DND-41 (cell line): ENCODE data around the gene AK8.

Source experiments
- ATAC-seq: fragments of 200-7000 bp; cut with Tn5 transposase; 3 replicates; pipeline ENCODE4 v1.9.1; 2021; ENCODE audit warnings: low read depth; ENCODE audit not compliant: insufficient read depth
- DNase-seq: peaks from one replicate; pipeline ENCODE4 v3.0.0-alpha.2; 2020
- H2AFZ ChIP-seq: 2 replicates; pipeline ENCODE4 v1.6.0; 2012; ENCODE audit warnings: low read depth, low read length
- H3K27ac ChIP-seq: 2 replicates; pipeline ENCODE4 v1.5.1; 2012; ENCODE audit warnings: low read length, inconsistent platforms
- H3K27me3 ChIP-seq: fragments of 200-600 bp; sonication (generic); 2 replicates; pipeline ENCODE4 v1.6.0; 2012; ENCODE audit warnings: low read length, mild to moderate bottlenecking, inconsistent platforms; ENCODE audit not compliant: insufficient read depth, poor library complexity
- H3K36me3 ChIP-seq: 2 replicates; pipeline ENCODE4 v1.5.1; 2012; ENCODE audit warnings: low read length, inconsistent platforms; ENCODE audit not compliant: insufficient read depth
- H3K4me1 ChIP-seq: 2 replicates; pipeline ENCODE4 v1.5.1; 2012; ENCODE audit warnings: mild to moderate bottlenecking, low read length; ENCODE audit not compliant: insufficient read depth
- H3K4me2 ChIP-seq: 2 replicates; pipeline ENCODE4 v1.6.0; 2012; ENCODE audit warnings: mild to moderate bottlenecking, moderate library complexity, low read length, inconsistent platforms; ENCODE audit not compliant: insufficient read depth
- H3K4me3 ChIP-seq, 2 experiments: fragments of 200-600 bp in 1 of 2; shearing (Covaris generic) in 1 of 2; 2 replicates each; pipeline ENCODE4 v1.5.1; 2012 to 2016; ENCODE audit warnings: inconsistent platforms in 2 of 2, low read length in 2 of 2, mild to moderate bottlenecking in 2 of 2, low read depth in 1 of 2, moderate library complexity in 1 of 2
- H3K79me2 ChIP-seq: 2 replicates; pipeline ENCODE4 v1.6.0; 2012; ENCODE audit warnings: low read length, inconsistent platforms; ENCODE audit not compliant: insufficient read depth
- H3K9ac ChIP-seq: 2 replicates; pipeline ENCODE4 v1.6.0; 2012; ENCODE audit warnings: low read depth, mild to moderate bottlenecking, inconsistent platforms, low read length, moderate library complexity
- H3K9me3 ChIP-seq: 2 replicates; pipeline ENCODE4 v1.5.1; 2012; ENCODE audit warnings: low read length, moderate library complexity, mild to moderate bottlenecking, inconsistent platforms; ENCODE audit not compliant: insufficient read depth, severe bottlenecking
- H4K20me1 ChIP-seq: 2 replicates; pipeline ENCODE4 v1.6.0; 2012; ENCODE audit warnings: low read length; ENCODE audit not compliant: insufficient read depth
- CTCF ChIP-seq: IDR thresholded peaks from 2 replicates; pipeline ENCODE4 v1.5.1; 2012; ENCODE audit warnings: borderline replicate concordance, low read length, moderate library complexity, mild to moderate bottlenecking; ENCODE audit not compliant: poor library complexity, severe bottlenecking; ENCODE audit errors: extremely low read depth
- EZH2 ChIP-seq: IDR thresholded peaks from 3 replicates; pipeline ENCODE4 v1.6.1; 2012; ENCODE audit warnings: borderline replicate concordance, low read depth, mild to moderate bottlenecking, moderate library complexity, low read length, inconsistent platforms; ENCODE audit not compliant: severe bottlenecking

Gene AK8

GRCh38 chr9:132814937-132815336 lies 63.1 kb downstream of the AK8 start:
- TF ChIP-seq EZH2: no peak
- TF ChIP-seq CTCF: no peak
- Histone ChIP-seq H3K79me2 (no peaks in the 10 kb centered on the region), H2AFZ (no peak overlapping the region), H3K4me3 (no peak overlapping the region), H3K27me3 (no peaks in the 10 kb centered on the region), H3K4me2 (no peak overlapping the region), H3K9ac (no peak overlapping the region), H3K9me3 (no peaks in the 10 kb centered on the region), H3K36me3 (no peaks in the 10 kb centered on the region), H4K20me1 (no peaks in the 10 kb centered on the region), H3K27ac (no peak overlapping the region), H3K4me1 (no peaks in the 10 kb centered on the region)
- DNase-seq (no peak), ATAC-seq (no peak)

GRCh38 chr9:132813115-132813771 lies 64.8 kb downstream of the AK8 start:
- no peak overlapping the region for H3K9ac ChIP-seq
- no peaks in the 10 kb centered on the region for H3K79me2 ChIP-seq
- H2AFZ ChIP-seq: no peak overlapping the region
- no peaks in the 10 kb centered on the region for H3K36me3 ChIP-seq
- H4K20me1 ChIP-seq: no peaks in the 10 kb centered on the region
- no peaks in the 10 kb centered on the region for H3K4me1 ChIP-seq
- no peaks in the 10 kb centered on the region for H3K9me3 ChIP-seq
- no peak for TF ChIP-seq EZH2
- no peak for TF ChIP-seq CTCF
- peaks cover 4% of the 10 kb centered on the region for H3K27me3 ChIP-seq
- no peak for DNase-seq
- no peak overlapping the region for H3K4me3 ChIP-seq
- no peak overlapping the region for H3K4me2 ChIP-seq
- no peak for ATAC-seq
- no peak overlapping the region for H3K27ac ChIP-seq

- Histone ChIP-seq H3K4me3 (no peak overlapping the region), H3K9me3 (no peaks in the 10 kb centered on the region), H3K36me3 (no peaks in the 10 kb centered on the region), H3K79me2 (no peaks in the 10 kb centered on the region), H3K4me1 (no peaks in the 10 kb centered on the region), H3K27ac (no peak overlapping the region), H3K27me3 (peaks cover 4% of the 10 kb centered on the region), H2AFZ (no peak overlapping the region), H4K20me1 (no peaks in the 10 kb centered on the region), H3K4me2 (no peak overlapping the region), H3K9ac (no peak overlapping the region)
- no peak for ATAC-seq
- TF ChIP-seq EZH2 (no peak), CTCF (no peak)
- DNase-seq: no peak
Observed at GRCh38 chr9:132811985-132812384, 66.1 kb downstream of the AK8 start.
